GM23338 (cell line): ENCODE results near the gene AQP5. TPM values are rescaled to one million over a fixed set of nuclear protein-coding genes. Genes with fewer than 3 reads are reported as not detected.

ENCODE experiments used
- ATAC-seq: fragments of 200-7000 bp; cut with Tn5 transposase; 3 replicates; pipeline ENCODE4 v1.9.1; 2020
- DNase-seq: peaks from one replicate; pipeline ENCODE4 v3.0.0-alpha.2; 2015; ENCODE audit warnings: low spot score
- H2AFZ ChIP-seq: fragments of 200-600 bp; sonication (generic); 2 replicates; pipeline ENCODE4 v1.8.0; 2016; ENCODE audit warnings: antibody characterized with exemption, mild to moderate bottlenecking, moderate library complexity
- H3F3A ChIP-seq: fragments of 200-600 bp; sonication (generic); replicated peaks from 2 replicates; pipeline ENCODE4 v1.8.0; 2017; ENCODE audit warnings: antibody characterized with exemption, mixed run types, low read depth
- H3K27ac ChIP-seq: fragments of 200-600 bp; sonication (generic); 2 replicates; pipeline ENCODE4 v1.6.1; 2016; ENCODE audit warnings: low read depth
- H3K27me3 ChIP-seq: fragments of 200-600 bp; sonication (generic); 2 replicates; pipeline ENCODE4 v1.8.0; 2016; ENCODE audit warnings: mild to moderate bottlenecking, mixed run types, moderate library complexity; ENCODE audit not compliant: insufficient read depth
- H3K36me3 ChIP-seq: fragments of 200-600 bp; sonication (generic); 2 replicates; pipeline ENCODE4 v1.8.0; 2016; ENCODE audit warnings: mild to moderate bottlenecking; ENCODE audit not compliant: insufficient read depth
- H3K4me1 ChIP-seq: fragments of 200-600 bp; sonication (generic); 2 replicates; pipeline ENCODE4 v1.8.0; 2016; ENCODE audit warnings: mild to moderate bottlenecking, moderate library complexity; ENCODE audit not compliant: insufficient read depth
- H3K4me2 ChIP-seq: fragments of 200-600 bp; sonication (generic); 2 replicates; pipeline ENCODE4 v1.7.1; 2017; ENCODE audit warnings: mixed run types
- H3K4me3 ChIP-seq: fragments of 200-600 bp; sonication (generic); 2 replicates; pipeline ENCODE4 v1.6.1; 2016; ENCODE audit warnings: mixed run types
- H3K79me2 ChIP-seq: fragments of 200-600 bp; sonication (generic); replicated peaks from 2 replicates; pipeline ENCODE4 v1.8.0; 2017; ENCODE audit warnings: mild to moderate bottlenecking; ENCODE audit not compliant: insufficient read depth
- H3K9me2 ChIP-seq: fragments of 200-600 bp; sonication (generic); 2 replicates; pipeline ENCODE4 v1.8.0; 2017; ENCODE audit not compliant: insufficient read depth
- H4K20me1 ChIP-seq: fragments of 200-600 bp; sonication (generic); replicated peaks from 2 replicates; pipeline ENCODE4 v1.8.0; 2017; ENCODE audit warnings: mild to moderate bottlenecking; ENCODE audit not compliant: insufficient read depth
- H3K27ac Mint-ChIP-seq: 2 replicates; pipeline ENCODE4 v1.8.0; 2020; ENCODE audit warnings: inconsistent platforms, mild to moderate bottlenecking, moderate library complexity, mixed read lengths
- H3K27me3 Mint-ChIP-seq: 3 replicates; pipeline ENCODE4 v1.8.0; 2022; ENCODE audit warnings: low read depth, mild to moderate bottlenecking, moderate library complexity, mixed read lengths, inconsistent platforms; ENCODE audit not compliant: insufficient read depth, poor library complexity
- H3K36me3 Mint-ChIP-seq: 3 replicates; pipeline ENCODE4 v1.8.0; 2021; ENCODE audit warnings: low read depth, mild to moderate bottlenecking, inconsistent platforms, moderate library complexity, mixed read lengths
- H3K4me1 Mint-ChIP-seq: 3 replicates; pipeline ENCODE4 v1.8.0; 2020; ENCODE audit warnings: mild to moderate bottlenecking, inconsistent platforms, mixed read lengths
- H3K4me3 Mint-ChIP-seq: 3 replicates; pipeline ENCODE4 v1.8.0; 2021; ENCODE audit warnings: moderate library complexity, mild to moderate bottlenecking, inconsistent platforms, mixed read lengths
- H3K9me3 Mint-ChIP-seq: 3 replicates; pipeline ENCODE4 v1.8.0; 2020; ENCODE audit warnings: moderate library complexity, mild to moderate bottlenecking, inconsistent platforms, mixed read lengths
- CREB1 ChIP-seq: fragments of 250-450 bp; sonication (Bioruptor Pico); IDR thresholded peaks from 2 replicates; pipeline ENCODE4 v1.5.0; 2020; ENCODE audit warnings: low read depth, mild to moderate bottlenecking, moderate library complexity
- EZH2 ChIP-seq: fragments of 200-600 bp; sonication (generic); IDR thresholded peaks from one replicate; pipeline ENCODE4 v1.8.0; 2017; ENCODE audit warnings: antibody characterized with exemption, mild to moderate bottlenecking, low read depth; ENCODE audit not compliant: unreplicated experiment
- polyA plus RNA-seq: library from polyadenylated mRNA; unstranded; fragments of >200 nt; fragmentation: Nextera tagmentation; extraction: Ambion mirVana; gene quantifications from 2 replicates; pipeline ENCODE4 v1.2.1, GENCODE V29; 2016
- total RNA-seq: library from RNA; depleted of rRNA; stranded (reverse); fragments of >200 nt; shearing (Covaris generic); gene quantifications from 2 replicates; pipeline ENCODE4 v1.2.3, GENCODE V29; 2014
- TF ChIP-seq, protein P1 (sequence below): fragments of 250-450 bp; sonication (Bioruptor Pico); IDR thresholded peaks from 2 replicates; pipeline ENCODE4 v1.5.0; 2020; ENCODE audit warnings: mild to moderate bottlenecking, moderate library complexity
- TF ChIP-seq, protein P2 (sequence below): IDR thresholded peaks from one replicate; pipeline ENCODE4 v1.6.1; 2018; ENCODE audit warnings: antibody characterized with exemption; ENCODE audit not compliant: unreplicated experiment

AQP5 gene
- total and polyA plus RNA-seq, 2 experiments from 2014 or later, result 1.3 to 2.2 TPM

DNA sequence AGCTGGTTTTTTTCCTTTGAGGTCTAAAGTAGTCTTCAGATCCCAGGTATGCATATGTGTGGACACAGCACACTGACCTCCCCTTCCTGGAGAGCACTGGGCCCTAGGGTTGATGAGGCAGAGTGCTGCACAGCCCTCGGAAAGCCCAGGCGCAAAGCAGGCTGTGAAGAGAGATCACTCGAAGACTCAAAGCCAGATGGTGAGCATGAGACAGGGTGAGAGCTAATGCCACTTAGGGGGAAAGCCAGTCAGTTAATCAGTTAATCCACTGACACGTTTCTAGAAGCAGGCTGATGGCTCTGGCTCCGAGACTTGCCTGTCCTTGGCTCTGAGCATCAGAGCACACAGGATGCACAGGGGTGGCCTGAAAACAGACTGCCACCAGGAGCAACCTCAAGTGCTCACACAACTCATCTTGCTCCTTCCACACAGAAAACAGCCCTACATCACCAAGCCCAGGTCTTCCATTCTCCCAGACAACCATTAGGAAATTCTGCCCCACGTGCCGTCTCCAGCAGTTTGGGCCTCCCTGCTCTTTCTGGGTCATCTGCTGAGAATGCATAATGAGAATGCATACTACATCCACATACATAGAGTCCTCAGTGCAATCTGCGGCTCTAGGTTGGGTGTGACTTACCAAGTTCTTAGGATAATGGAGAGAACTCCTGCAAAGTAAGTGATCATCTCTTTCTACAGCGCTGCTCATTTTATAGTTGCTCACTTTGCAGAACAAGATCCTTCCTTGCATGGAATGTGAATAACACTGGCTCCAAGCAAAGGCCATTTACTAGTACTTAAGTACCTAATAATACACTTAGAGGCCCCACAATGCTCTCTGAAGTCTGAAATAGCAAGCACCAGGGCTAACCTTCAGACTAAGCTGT, 23.0 kb downstream of the AQP5 start (continued):
- TF ChIP-seq, protein P1, sequence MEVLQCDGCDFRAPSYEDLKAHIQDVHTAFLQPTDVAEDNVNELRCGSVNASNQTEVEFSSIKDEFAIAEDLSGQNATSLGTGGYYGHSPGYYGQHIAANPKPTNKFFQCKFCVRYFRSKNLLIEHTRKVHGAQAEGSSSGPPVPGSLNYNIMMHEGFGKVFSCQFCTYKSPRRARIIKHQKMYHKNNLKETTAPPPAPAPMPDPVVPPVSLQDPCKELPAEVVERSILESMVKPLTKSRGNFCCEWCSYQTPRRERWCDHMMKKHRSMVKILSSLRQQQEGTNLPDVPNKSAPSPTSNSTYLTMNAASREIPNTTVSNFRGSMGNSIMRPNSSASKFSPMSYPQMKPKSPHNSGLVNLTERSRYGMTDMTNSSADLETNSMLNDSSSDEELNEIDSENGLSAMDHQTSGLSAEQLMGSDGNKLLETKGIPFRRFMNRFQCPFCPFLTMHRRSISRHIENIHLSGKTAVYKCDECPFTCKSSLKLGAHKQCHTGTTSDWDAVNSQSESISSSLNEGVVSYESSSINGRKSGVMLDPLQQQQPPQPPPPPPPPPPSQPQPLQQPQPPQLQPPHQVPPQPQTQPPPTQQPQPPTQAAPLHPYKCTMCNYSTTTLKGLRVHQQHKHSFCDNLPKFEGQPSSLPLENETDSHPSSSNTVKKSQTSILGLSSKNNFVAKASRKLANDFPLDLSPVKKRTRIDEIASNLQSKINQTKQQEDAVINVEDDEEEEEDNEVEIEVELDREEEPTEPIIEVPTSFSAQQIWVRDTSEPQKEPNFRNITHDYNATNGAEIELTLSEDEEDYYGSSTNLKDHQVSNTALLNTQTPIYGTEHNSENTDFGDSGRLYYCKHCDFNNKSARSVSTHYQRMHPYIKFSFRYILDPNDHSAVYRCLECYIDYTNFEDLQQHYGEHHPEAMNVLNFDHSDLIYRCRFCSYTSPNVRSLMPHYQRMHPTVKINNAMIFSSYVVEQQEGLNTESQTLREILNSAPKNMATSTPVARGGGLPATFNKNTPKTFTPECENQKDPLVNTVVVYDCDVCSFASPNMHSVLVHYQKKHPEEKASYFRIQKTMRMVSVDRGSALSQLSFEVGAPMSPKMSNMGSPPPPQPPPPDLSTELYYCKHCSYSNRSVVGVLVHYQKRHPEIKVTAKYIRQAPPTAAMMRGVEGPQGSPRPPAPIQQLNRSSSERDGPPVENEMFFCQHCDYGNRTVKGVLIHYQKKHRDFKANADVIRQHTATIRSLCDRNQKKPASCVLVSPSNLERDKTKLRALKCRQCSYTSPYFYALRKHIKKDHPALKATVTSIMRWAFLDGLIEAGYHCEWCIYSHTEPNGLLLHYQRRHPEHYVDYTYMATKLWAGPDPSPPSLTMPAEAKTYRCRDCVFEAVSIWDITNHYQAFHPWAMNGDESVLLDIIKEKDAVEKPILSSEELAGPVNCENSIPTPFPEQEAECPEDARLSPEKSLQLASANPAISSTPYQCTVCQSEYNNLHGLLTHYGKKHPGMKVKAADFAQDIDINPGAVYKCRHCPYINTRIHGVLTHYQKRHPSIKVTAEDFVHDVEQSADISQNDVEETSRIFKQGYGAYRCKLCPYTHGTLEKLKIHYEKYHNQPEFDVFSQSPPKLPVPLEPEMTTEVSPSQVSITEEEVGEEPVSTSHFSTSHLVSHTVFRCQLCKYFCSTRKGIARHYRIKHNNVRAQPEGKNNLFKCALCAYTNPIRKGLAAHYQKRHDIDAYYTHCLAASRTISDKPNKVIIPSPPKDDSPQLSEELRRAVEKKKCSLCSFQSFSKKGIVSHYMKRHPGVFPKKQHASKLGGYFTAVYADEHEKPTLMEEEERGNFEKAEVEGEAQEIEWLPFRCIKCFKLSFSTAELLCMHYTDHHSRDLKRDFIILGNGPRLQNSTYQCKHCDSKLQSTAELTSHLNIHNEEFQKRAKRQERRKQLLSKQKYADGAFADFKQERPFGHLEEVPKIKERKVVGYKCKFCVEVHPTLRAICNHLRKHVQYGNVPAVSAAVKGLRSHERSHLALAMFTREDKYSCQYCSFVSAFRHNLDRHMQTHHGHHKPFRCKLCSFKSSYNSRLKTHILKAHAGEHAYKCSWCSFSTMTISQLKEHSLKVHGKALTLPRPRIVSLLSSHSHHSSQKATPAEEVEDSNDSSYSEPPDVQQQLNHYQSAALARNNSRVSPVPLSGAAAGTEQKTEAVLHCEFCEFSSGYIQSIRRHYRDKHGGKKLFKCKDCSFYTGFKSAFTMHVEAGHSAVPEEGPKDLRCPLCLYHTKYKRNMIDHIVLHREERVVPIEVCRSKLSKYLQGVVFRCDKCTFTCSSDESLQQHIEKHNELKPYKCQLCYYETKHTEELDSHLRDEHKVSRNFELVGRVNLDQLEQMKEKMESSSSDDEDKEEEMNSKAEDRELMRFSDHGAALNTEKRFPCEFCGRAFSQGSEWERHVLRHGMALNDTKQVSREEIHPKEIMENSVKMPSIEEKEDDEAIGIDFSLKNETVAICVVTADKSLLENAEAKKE (CRISPR knock-in tag), result no peak

DNA sequence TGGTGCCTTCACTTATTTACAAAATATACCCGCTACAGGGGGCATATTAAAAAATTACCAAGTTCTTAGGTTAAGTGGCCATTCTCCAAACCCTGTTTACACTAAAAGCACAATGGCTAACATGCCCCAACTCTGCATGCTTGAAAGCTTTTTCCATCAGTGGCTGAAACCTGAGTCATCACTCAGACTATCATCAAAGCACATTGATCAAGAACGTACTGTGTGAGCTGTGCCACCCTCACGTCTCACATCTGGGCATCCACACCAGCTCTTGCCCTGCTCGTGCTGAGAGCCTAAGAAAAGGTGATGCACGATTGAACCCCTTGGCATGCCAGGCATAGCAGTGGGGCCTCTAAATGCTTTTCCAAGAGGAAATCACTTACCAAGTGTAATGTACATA, 24.3 kb downstream of the AQP5 start:
- Histone ChIP-seq H3K9me2 (no peaks in the 10 kb centered on the region), H3K27ac (no peak overlapping the region), H3K79me2 (no peaks in the 10 kb centered on the region), H4K20me1 (peaks cover 4% of the 10 kb centered on the region), H3K27me3 (no peaks in the 10 kb centered on the region), H2AFZ (no peak overlapping the region), H3K36me3 (peaks cover 18% of the 10 kb centered on the region; the same call in 1 of the 2 replicates), H3F3A (no peaks in the 10 kb centered on the region; the same call in 1 of the 2 replicates), H3K4me1 (peaks cover 9% of the 10 kb centered on the region; the same call in 1 of the 2 replicates), H3K4me2 (no peak overlapping the region), H3K4me3 (no peak overlapping the region)
- H3K4me3 Mint-ChIP-seq, result no peak overlapping the region
- H3K27me3 Mint-ChIP-seq, result no peaks in the 10 kb centered on the region
- peaks cover 22% of the 10 kb centered on the region for H3K4me1 Mint-ChIP-seq
- DNase-seq (no peak), ATAC-seq (no peak)
- no peaks in the 10 kb centered on the region for H3K9me3 Mint-ChIP-seq
- H3K27ac Mint-ChIP-seq, result no peak overlapping the region
- H3K36me3 Mint-ChIP-seq, result peaks cover 23% of the 10 kb centered on the region
- TF ChIP-seq CREB1 (CRISPR knock-in tag) (no peak), EZH2 (no peak)
- TF ChIP-seq, protein P2, sequence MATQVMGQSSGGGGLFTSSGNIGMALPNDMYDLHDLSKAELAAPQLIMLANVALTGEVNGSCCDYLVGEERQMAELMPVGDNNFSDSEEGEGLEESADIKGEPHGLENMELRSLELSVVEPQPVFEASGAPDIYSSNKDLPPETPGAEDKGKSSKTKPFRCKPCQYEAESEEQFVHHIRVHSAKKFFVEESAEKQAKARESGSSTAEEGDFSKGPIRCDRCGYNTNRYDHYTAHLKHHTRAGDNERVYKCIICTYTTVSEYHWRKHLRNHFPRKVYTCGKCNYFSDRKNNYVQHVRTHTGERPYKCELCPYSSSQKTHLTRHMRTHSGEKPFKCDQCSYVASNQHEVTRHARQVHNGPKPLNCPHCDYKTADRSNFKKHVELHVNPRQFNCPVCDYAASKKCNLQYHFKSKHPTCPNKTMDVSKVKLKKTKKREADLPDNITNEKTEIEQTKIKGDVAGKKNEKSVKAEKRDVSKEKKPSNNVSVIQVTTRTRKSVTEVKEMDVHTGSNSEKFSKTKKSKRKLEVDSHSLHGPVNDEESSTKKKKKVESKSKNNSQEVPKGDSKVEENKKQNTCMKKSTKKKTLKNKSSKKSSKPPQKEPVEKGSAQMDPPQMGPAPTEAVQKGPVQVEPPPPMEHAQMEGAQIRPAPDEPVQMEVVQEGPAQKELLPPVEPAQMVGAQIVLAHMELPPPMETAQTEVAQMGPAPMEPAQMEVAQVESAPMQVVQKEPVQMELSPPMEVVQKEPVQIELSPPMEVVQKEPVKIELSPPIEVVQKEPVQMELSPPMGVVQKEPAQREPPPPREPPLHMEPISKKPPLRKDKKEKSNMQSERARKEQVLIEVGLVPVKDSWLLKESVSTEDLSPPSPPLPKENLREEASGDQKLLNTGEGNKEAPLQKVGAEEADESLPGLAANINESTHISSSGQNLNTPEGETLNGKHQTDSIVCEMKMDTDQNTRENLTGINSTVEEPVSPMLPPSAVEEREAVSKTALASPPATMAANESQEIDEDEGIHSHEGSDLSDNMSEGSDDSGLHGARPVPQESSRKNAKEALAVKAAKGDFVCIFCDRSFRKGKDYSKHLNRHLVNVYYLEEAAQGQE, result no peak
